NCI-H748 (cell line): ENCODE measurements around the gene IRX6.

ENCODE experiments used
- DNase-seq: peaks from one replicate; lab custom pipeline; 2025; ENCODE audit not compliant: unreplicated experiment; lab: John Stamatoyannopoulos, UW

The IRX6 gene

GRCh38 chr16:55323637-55324271, at the start of gene IRX6:
IRX6 (plus strand) TSS chr16:55324203; CDS start chr16:55325092, 889 bp downstream.
- peak; percentile 66 for DNase-seq

- no peak for DNase-seq
These were observed 49.6 kb upstream of the IRX6 start for GRCh38 chr16:55274391-55274790.

GRCh38 chr16:55275167-55275566, 48.8 kb upstream of the IRX6 start:
- DNase-seq = no peak

- no peak for DNase-seq
These were observed 48.1 kb upstream of the IRX6 start for GRCh38 chr16:55275869-55276268.

GRCh38 chr16:55277536-55277935, 46.5 kb upstream of the IRX6 start:
- DNase-seq = no peak

GRCh38 chr16:55279598-55279997, 44.4 kb upstream of the IRX6 start:
- no peak for DNase-seq

DNA sequence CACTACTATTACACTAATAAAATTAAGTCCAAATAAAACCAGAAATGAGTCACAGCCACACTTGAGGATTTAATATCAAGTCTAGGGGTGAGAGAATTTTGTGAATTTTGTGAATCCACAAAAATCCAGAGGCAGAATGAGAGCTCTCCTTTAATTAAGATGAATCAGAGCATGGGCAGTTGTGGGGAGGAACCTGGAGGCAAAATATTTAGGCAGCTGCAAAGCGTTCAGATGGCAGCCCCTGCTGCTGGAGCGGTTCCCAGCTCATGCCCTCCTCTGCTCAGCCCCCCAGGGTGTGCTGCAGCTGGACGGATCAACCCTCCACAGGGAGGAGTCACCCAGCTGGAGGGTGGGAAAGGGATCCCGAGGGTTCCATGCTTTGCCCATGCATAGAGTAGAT, 43.4 kb upstream of the IRX6 start:
- DNase-seq = peak; percentile 27

GRCh38 chr16:55282441-55282840, 41.6 kb upstream of the IRX6 start:
- DNase-seq = no peak

DNA sequence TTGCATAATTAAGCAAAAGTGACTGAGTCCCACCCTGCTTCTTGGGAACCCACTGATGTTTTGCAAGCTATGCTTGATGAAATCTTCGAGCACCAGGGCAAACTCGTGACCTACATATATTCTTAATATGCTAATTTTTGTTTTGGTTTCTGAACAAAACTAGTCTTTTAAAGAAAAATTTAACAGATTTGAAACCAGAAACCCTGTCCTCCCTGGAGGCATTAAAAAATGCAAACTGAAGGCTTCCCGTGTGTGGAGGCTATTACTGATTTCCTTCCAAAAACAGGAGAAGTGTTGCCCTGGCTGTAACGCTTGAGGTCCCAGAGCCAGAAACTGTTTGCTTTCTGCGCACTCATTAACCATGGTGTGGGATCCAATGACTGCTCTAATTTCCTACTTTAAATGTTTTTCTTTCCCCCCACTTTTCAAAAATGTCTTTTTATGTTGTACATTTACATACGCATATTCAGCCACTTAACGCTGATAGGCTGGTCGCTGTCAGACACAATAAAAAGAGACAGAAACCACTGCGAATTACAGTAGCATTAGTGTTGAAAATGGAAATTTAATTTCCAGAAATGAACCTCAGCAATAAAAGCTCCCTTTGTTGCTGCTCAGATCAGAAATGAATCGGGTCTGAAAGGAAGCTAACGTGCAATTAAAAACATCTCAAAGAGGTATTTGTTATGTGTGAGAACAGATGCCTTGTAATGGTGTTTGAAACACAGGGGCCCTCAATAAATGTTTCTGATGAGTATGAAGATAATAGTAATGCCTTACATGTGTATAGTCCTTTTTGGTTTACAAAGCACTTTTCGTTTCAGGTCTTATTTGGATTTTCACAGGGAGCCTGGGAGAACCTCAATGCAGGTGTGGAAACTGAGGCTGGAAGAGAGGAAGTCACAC, 39.9 kb upstream of the IRX6 start:
- peak; percentile 82 for DNase-seq

GRCh38 chr16:55284718-55285099, 39.3 kb upstream of the IRX6 start:
- DNase-seq = peak; percentile 37

GRCh38 chr16:55285586-55285985, 38.4 kb upstream of the IRX6 start:
- peak; percentile 79 for DNase-seq

- DNase-seq = no peak
These were observed 34.6 kb upstream of the IRX6 start for GRCh38 chr16:55289353-55289752.

DNA sequence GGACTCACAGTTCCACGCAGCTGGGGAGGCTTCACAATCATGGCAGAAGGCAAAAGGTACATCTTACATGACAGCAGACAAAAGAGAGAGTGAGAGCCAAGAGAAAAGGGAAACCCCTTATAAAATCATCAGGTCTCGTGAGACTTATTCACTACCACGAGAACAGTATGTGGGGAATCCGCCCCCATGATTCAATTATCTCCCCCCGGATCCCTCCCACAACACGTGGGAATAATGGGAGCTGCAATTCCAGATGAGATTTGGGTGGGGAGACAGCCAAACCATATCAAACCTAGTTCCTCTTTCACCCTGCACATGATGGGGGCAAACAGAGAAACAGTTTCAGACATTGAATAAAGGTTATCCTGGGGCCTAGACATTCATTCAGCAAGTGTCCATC, 32.2 kb upstream of the IRX6 start:
- no peak for DNase-seq

GRCh38 chr16:55292491-55292890, 31.5 kb upstream of the IRX6 start:
- DNase-seq = no peak

- DNase-seq = no peak
These were observed 29.9 kb upstream of the IRX6 start for GRCh38 chr16:55294129-55294528.

DNA sequence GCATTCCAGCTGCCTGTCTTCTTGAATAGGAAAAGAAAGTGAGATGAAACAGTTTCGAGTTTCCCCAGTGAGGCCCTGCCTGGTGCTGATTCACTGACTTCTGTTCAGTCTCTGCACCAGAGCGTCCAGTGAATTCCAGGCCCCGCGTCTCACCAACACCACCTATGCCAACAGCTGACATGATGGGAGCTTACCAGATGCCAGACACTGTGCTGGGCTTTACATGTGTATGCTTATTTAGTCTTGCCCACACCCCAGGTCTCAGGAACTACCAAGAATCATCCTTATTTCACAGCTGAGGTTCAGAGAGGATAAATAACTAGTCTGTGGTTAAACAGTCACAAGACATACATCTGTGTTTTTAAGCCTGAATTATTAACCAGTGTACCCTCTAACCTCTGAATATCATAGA, 29.1 kb upstream of the IRX6 start:
- no peak for DNase-seq

DNA sequence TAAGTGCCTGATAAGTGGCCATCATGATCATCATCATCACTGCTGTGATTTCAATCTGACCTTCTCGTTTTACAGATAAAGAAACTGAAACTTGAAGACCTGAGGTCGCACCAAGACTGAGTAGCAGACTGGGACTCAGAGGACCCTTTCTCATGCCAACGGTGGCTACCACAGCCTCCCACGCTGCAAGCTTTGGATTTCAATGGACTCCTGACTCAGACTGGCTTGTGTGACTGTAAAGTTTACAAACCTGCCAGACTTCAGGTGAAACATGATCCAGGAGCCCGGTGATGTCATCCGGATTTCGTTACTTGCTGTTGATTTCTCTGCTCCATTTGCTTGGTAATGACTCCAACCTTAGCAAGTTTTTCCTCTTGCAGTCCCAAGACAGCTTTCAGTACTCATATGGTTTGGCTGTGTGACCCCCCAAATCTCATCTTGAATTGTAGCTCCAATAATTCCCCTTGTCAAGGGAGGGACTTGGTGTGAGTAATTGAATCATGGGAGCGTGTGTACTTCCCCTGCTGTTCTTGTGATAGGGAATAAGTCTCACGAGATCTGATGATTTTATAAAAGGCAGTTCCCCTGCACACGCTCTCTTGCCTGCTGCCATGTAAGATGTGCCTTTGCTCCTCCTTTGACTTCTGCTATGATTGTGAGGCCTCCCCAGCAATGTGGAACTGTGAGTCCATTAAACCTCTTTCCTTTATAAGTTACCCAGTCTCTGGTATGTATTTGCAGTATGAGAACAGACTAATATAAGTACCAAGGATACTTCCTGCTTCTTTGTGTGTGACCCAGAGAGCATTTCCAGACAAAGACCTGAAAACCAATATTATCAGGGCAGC, 26.7 kb upstream of the IRX6 start:
- DNase-seq = peak; percentile 5

DNA sequence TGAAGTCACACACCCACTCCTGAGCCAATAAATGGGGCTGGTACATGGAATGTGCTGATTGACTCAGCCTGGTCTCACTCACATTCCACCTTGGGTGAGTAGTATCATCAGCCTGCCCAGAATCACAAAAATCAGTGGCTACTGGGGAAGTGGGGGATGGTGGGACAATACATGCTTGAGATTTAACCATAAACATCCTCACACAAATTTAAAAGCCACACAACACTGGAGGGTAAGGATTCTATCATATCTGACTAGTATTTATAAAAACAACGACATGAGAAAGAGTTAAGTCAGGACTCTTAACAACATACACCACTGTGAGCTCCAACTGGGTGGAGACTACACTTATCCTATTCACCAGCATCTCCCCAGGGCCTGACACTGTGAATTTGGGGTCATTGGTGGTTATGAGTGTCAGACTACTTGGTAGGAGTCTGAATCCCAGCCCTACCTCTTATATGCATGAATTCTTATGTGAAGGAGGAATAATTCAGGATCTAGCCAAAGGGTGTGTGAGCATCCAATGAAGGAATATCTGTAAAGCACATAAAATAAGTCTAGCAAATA, 26.0 kb upstream of the IRX6 start:
- no peak for DNase-seq

DNA sequence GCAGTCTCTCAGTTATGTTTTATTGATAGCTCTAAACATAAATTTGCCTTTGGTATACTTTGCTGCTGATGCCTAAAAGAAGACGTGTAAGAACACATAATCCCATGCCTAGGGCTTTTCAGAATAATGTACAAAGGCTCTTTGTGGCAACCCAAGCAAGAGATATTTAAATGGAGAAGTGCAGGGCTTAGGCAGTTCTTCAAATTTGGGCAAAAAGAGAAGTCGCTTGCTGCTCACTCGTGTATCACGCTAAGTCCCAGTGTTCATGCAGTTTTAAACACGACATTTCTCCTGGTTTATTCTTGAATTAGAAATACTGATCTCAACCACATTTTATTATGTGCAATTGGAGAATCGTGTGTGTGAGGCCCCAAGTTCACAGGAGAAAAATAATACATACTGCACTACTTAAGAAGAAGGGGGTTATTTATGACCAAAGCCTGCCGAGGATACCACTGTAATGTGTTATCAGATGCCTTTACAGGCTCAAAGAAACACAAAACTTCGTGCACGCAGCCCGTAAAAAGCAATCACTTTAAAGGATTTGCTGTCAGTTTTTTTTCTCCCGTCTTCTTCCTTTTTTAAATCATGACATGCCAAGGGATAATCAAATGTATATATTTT, 22.5 kb upstream of the IRX6 start:
- DNase-seq = no peak

GRCh38 chr16:55302635-55303034, 21.4 kb upstream of the IRX6 start:
- no peak for DNase-seq

DNA sequence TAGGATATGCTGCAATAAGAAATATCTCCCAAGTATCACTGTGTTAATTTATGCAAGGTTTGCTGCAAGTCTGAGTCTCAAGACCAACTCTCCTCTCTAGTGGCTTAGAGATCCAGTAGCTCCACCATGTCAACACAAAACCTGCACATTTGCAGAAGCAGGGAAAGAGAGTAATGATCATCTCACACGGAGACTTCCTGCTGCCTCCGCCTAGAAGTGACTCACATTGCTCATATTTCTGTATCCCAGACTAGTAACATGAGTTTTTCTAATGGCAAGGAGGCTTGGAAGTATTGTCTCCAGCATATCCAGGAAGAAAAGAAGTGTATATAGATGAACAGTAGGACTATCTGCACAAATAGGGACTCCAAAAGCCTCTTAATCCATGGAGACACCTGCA, 15.0 kb upstream of the IRX6 start:
- no peak for DNase-seq
